DMS53 treated with DMSO at 0.1 percent for 48 hours (cell line): ENCODE results near the gene DYNC1LI1.
"Not testable (repeated sequence)": the region's sequence is repeated elsewhere in the genome, so short reads cannot be mapped to it uniquely, and the experiment has no call there.

Experiments used
- DNase-seq: peaks from one replicate; lab custom pipeline; 2025; ENCODE audit not compliant: unreplicated experiment; lab: John Stamatoyannopoulos, UW

Gene DYNC1LI1

DNA sequence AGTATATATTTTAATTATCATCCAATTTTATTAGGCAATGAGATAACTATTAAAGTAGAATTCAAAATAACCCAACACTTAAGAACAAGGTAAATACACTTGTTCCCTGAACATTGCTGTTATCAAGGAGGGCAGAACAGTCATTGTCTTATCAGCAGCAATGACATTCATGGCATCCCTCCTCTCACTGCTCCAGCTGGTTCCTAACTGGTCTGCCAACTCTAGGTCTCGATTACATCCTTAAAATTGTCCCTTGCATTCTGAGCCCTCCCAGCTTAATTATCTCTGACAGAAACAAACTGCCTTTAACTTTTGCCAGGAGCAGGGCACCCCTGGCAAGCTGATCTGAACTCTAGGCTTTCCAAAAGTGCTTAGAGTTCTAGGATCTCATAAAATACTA, 14.0 kb upstream of the DYNC1LI1 start:
- no peak for DNase-seq

DNA sequence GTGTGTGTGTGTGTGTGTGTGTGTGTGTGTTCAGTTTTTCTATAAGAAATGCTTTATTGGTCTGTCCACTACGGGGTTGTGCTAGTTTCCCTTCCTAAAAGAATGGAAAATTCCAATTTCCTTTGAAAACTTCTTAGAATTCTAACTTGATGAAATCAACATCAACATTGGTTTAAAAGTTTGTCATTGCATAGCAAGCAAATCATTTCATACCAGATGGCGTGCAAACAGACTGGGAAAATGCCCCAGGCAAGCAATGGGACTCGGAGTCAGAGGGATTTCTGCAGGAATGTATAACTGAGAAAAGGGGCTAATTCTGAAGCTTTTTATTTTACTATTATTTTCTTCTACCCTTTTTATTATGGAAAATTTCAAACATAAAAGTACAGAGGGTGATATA, 13.1 kb upstream of the DYNC1LI1 start:
- no peak for DNase-seq

DNA sequence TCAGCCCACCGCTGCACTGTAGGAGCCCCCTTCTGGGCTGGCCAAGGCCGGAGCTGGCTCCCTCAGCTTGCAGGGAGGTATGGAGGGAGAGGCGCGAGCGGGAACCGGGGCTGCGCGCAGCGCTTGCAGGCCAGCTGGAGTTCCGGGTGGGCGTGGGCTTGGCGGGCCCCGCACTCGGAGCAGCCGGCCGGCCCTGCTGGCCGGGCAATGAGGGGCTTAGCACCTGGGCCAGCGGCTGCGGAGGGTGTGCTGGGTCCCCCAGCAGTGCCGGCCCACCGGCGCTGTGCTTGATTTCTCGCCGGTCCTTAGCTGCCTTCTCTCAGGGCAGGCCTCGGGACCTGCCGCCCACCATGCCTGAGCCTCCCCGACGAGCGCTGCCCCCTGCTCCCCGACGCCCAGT, 8.0 kb upstream of the DYNC1LI1 start:
- DNase-seq: not testable (repeated sequence)

DNA sequence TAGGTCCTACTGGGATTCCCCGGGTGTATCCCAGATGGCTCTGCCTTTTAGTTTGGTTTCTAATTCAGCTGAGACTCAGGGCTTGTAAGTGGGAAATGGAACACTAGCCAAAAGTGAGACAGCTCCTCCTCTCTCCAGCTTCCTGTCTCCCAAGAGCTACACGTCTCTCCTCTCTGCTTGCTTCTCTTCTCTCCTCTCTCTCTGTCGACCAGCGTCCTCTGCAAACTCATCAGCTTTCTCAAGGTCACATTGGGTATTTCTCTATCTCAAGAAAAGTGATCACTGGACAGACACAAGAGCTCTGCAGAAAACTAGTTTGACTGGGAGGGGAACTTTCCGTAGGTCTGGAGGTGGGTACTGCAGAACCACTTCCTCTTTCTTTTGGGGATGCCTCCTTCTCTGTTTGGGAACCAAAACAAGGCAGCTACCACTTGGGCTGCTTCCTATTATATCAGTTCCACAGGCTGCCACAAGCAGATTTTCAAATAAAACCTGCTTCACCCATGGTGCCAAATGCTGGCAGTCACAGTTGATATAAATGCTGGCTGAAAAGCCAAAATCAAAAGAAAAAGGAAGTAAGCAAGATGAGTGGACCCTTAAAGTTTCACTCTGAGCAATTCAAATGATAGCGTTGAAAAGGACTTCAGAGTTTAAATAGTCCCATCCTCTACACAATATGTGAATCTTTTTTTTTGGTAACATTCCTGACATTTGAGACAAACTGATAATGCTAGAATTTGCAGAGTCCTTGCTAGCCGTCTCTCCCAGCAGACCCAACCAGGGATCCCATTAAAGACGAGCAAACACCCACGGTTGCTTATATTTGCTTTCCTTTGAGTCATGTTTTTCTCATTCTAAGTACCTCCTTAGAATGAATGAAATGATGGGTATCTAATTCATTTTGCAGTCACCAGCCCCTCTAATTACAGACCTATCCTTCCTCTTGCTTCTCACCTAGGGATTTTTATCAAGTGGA, 7.2 kb upstream of the DYNC1LI1 start:
- DNase-seq: no peak

DNA sequence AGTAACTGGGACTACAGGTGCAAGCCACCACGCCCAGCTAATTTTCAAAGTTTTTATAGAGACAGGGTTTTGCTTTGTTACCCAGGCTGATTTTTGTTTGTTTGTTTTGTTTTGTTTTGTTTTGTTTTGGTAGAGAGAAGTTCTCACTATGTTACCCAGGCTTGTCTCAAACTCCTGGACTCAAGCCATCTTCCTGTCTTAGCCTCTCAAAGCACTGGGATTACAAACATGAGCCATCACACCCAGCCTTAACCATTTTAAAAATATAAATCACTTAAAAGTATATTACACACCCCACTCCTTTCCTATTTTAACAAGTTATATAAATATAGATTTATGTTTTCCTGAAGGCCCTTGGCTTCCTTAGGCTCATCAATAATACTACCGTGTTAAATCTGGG, 6.5 kb upstream of the DYNC1LI1 start:
- DNase-seq: no peak

DNA sequence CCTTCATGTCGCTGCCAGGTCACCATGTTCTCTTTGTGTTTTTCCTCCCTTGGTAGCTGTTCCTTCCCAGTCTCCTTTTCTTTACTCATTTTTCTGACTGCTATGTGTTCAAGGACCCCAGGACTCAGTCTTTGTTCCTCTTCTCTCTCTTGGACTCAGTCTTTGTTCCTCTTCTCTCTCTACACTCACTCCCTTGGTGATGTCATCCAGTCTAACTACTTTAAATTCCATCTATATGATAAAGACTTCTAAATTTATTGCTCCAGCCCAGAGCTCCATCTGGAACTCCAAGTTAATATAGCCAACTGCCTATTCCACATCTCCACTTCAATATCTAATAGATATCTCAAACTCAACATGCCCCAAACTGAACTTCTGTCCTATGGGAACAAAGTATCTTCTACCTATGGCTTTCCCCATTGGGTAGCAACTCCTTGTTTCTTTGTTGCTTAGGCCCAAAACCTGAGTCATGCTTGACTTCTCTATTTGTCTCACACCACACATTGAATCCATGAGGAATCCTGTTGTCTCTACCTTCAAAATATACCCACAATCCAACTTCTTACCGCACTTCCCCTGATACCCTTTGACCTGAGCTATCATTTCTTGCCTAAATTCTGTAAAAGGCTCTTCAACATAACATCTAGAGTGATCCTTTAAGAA, 4.9 kb upstream of the DYNC1LI1 start:
- DNase-seq: no peak

DNA sequence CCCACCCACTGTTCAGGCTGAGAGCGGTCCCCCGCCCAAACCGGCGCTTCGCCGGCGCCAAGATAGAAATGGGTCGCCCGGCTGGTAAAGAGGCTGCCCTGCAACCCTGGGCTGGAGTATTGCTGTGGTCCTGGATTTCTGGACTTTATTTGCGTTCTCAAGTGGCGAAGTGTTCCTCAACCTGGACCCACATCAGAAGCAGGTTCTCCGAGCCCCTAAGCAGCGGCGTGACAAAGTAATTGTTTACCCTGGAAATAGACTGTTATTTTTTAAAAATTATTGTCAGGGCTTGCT, 481 bp upstream of the DYNC1LI1 start:
- no peak for DNase-seq

DNA sequence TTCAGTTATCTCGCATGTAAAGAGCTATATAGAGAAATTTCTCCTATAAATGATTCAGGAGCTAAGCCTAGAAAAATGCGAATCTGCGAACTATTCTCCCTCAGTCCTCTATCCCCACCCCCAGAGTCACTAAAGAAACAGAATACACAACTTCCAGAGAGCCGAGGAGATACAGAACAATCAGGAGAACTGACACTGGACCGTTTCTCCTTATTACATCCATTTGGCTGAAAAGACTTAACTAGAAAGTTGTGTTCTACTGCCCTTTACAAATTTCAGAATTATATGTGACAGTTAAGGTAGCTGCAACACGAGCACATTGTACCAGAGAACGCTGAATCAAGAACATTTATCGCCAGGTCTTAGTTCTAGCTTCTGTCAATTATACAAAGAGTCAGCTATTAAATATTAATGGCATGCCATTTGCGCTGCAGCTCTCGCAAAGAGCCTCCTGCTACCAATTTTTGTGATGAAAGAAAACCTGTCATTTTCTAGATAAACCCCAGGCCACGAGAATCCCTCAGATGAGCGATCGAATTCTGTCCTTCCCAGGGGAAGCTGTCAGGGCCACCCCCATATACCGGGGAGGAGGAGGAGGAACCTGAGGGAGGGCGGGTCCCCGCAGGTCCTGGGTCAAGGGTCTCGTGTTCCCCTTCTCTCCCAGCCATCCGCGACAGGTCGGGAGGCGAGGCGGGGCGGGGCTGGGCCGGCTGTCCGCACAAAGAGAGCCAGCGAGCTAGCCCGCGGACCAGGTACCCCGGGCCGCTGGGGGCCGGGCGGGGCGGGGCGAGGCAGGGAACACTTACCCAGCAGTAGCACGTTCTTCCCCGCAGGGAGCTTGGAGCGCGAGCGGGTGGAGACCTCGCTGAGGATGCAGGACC, 878 bp downstream of the DYNC1LI1 start:
- DNase-seq: no peak

DNA sequence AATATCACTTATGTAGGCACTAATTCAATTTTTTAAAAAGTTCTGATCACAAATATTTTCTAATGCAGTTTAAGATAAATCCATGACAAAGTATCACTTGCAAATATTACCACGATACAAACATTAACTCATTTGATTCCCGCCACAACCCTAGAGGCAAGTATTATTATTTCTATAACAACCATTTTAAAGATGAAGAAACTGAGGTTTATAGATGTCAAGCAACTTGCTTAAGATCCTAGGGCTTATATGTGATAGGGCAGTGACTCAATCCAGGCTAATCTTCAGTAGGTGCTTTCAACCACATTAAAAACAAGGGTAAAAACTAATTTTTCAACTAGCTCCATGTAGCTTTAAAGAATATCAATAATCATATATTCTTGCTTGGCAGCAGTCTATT, 1.7 kb downstream of the DYNC1LI1 start:
- DNase-seq: no peak

DNA sequence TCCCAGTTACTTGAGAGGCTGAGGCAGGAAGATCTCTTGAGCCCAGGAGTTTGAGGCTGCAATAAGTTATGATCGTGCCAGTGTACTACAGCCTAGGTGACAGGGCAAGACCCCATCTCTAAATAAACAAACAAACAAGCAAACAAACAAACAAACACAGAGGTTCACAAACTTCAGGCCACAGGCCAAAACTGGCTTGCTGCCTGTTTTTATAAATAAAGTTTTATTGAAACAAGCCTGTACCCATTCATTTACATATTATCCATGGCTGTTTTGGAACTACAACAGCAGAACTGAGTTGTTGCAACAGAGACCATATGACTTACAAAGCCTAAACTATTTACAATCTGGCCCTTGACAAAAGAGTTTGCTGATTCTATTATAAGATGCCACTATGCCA, 6.5 kb downstream of the DYNC1LI1 start:
- DNase-seq: no peak

DNA sequence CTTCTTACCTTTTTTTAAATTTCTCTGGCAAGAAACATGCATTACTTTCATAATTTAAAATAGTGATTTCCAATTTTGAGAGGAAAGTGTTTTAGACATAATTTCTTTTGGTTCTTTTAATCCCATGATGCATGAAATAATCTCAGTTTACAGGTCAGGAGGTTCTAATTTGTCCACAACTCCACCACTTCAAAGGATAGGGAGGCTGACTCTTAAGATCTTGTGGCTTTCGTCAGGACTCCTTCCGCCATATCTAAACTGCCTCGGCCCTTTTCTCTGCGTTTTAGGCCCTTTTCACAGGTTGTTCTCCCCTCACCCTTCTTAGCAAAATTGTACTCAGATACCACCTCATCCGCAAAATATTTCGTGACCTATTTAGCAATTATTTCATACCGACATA, 8.0 kb downstream of the DYNC1LI1 start:
- no peak for DNase-seq

DNA sequence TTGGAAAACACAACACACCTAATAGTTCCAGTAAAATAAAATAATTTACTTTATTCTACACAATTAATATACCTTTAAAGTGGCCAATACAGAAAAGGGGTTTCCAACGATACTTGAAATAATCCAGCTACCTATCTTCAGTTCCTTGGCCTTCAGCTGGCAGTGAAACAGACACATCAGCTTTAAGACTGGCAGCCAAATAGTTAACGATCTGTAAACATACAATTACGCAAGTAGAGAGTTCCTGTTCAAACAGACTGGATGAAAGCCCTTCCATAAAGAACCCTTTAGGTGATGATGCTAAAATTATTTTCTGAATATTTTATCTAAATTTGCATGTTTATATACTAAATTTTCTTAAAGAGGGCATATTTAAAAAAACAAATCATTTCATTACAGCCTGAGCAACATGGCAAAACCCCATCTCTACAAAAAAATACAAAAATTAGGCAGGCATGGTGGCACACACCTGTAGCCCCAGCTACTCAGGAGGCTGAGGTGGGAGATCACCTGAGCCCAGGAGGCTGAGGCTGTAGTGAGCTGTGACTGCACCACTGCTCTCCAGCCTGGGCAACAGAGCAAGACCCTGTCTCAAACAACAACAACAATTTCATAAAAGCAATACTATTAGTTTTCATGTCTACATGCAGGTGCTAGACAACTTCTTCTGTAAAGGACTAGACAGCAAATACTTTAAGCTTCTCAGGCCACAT, 12.9 kb downstream of the DYNC1LI1 start:
- DNase-seq: no peak

DNA sequence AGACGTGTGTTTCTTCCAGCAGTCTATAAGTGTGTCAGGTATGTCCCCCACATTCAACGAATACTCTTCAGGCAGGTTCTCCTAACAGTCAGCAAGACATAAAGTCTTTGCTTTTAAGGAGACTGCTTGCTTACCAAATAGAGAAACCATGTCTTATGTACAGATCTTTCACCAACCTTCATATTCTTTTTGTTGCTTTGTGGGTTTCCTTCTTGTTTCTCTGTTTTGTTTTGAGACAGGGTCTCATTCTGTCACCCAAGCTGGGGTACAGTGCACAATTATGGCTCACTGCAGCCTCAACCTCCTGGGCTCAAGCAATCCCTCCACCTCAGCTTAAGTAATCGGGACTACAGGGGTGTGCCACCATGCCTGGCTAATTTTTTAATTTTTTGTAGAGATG, 14.3 kb downstream of the DYNC1LI1 start:
- no peak for DNase-seq

DNA sequence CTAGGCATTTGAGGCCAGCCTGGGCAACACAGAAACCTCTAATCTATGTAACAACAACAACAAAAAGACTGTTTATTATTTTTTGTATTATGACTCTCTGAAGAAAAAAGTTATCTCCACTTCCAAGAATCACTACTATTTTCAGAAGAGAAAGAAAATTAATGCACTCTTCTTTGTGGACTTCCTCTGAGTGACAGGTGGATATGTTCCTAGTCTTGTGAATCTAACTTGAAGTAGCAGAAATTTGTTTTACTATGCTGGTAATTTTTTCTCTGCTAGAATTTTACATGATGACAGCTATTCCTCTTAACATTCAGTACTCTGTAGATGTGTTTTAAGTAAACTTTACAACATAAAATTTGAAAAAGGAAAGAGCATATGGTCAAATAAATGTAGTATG, 16.7 kb downstream of the DYNC1LI1 start:
- DNase-seq: no peak

DNA sequence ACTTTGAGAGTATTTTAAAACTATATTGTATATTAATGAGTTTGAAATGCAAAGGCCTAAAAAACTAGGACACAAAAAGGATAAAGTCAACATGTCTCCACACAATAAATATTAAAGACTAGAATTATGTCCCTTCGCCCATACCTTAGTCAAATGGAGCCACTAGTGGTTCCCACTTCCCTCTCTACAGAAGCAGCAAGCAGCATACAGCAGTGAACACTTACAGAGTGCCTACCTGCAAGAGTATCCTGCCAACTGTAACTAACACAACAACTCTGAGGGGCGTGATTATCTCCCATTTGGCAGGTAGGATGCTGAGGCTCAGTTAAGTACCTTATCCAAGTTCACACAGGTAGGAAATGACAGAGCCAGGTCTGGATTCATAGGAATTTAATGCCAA, 17.2 kb downstream of the DYNC1LI1 start:
- DNase-seq: no peak

DNA sequence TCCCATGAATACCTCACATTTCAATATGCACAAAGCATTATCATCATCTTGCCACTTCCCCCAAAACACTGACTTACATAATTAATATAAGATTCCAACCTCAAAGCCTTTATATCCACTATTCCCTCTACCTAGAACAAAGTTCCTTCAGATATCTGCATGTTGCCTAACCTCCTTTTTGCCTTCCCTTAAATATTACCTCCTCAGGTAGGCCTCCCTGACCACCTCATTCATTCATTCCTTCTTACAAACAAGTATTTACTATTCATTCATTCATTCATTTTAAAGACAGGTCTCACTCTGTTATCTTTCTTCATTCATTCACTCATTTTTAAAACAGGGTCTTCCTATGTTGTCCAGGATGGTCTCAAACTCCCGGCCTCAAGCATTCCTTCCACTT, 18.6 kb downstream of the DYNC1LI1 start:
- no peak for DNase-seq

DNA sequence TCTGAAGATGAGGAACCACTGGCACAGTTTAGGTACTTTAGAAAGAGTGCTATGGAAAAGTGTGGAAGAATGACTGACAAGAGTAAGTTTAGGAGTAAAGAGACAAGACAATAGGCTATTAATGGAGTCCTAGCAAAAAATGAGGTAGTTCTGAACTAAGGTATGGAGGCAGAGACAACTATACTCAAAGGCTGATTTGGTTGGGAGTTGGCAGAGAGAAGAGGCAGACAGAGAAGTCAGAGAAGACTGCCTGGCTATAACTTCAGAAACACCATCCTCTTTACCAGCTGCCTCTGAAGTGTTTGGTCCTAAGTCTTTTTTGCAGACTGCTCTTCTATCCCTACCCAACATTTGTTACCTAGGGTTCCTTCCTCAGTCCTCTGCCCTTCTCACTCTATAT, 19.2 kb downstream of the DYNC1LI1 start:
- DNase-seq: no peak

DNA sequence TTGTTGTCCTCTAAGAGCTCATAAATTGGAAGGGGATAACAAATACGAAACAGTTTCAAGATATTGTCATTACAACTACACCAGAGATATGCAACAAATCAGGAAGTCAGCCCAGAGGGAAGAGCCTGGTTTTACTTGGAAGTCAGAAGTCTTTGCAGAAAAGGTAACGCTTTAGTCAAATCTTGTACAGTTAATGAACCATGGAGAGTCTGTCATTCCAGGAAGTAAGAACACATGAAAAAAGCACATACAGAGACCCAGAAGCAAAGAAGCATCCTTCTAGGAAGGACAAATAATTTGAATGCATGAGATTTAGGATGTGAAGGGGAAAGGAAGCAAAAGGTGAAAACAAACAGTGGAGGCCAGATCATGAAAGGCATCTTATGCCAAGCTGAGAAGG, 19.6 kb downstream of the DYNC1LI1 start:
- no peak for DNase-seq

DNA sequence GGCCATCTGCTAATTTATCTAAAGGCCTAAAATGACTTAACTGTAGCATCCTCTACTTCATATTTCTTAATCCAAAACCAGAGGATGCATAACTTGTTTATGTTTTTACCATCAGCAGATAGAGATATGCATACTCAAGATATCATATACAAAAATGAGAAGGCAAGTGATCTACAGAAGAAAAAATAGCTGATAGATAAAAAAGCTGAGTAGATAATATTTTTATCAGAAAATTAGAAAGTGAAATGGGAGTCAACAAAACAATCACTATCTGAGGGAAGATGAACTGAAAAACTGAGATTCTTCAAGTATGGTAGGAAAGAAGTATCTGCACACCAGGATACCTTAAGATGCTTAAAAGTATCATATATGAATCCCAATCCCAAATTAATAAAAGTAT, 25.4 kb downstream of the DYNC1LI1 start:
- no peak for DNase-seq

DNA sequence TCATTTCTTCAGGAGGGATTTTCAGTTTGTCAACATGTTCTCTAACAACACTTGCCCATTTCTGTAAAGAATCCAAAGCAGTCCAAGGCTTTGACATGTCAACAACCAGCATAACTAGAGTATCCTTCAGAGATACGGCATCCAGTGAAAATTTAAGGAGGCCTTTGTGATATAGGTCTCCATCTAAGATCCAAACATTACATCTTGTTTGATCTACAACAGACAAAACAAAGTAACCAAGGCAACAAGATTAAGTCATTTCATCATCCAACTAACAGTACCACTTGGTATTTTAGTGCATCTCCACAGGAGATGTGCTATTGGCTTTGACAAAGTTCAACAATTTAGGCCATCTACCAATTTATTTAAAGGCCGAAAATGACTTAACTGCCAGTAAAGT, 25.8 kb downstream of the DYNC1LI1 start:
- no peak for DNase-seq

DNA sequence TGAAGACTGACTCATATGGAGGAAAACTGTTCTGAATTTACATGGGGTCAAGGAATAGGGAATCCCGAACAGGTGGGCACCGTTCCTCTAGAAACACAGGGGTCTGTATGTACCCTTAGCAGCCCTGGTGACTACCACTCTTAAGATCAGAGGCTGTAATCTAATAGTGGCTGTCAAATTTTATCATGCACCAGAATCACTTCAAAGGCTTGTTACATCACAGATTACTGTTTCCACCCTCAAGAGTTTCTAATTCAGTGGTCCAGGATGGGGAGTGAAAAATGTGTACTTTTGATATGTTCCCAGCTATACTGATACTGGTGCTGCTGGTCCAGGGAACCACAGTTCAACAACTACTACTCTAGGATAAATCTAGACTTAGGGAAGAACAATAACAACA, 27.9 kb downstream of the DYNC1LI1 start:
- DNase-seq: no peak
